Muscle layer of duodenum (tissue), 2 donors: ENCODE data around the gene TRIM40.
A peak's percentile ranks its signal among the peaks of the same experiment; 100 is the strongest.
"Not testable (repeated sequence)": the region's sequence is repeated elsewhere in the genome, so short reads cannot be mapped to it uniquely, and the experiment has no call there.

Experiments
- H3K27ac ChIP-seq: one replicate; pipeline ENCODE4 v1.7.0; 2013; ENCODE audit warnings: mild to moderate bottlenecking, low read length
- H3K27me3 ChIP-seq: one replicate; pipeline ENCODE4 v1.7.0; 2013; ENCODE audit warnings: low read depth, mild to moderate bottlenecking, control low read depth, low read length
- H3K36me3 ChIP-seq, 2 donors: one replicate each; pipeline ENCODE4 v1.7.0; 2013; ENCODE audit warnings: low read length in 2 of 2, control low read depth in 1 of 2, mild to moderate bottlenecking in 1 of 2; ENCODE audit not compliant: insufficient read depth in 2 of 2, control insufficient read depth in 1 of 2
- H3K4me1 ChIP-seq, 2 donors: one replicate each; pipeline ENCODE4 v1.7.0; 2013; ENCODE audit warnings: low read length in 2 of 2, mild to moderate bottlenecking in 2 of 2, control low read depth in 1 of 2, moderate library complexity in 1 of 2; ENCODE audit not compliant: insufficient read depth in 2 of 2, control insufficient read depth in 1 of 2
- H3K4me3 ChIP-seq, 2 donors: one replicate each; pipeline ENCODE4 v1.7.0; 2013; ENCODE audit warnings: low read length in 2 of 2, low read depth in 1 of 2, mild to moderate bottlenecking in 1 of 2
- H3K9me3 ChIP-seq, 2 donors: one replicate each; pipeline ENCODE4 v1.7.0; 2013; ENCODE audit warnings: low read length in 2 of 2, control low read depth in 1 of 2, mild to moderate bottlenecking in 1 of 2; ENCODE audit not compliant: control insufficient read depth in 1 of 2
- donor health status: healthy.

TRIM40 gene

GRCh38 chr6:30118691-30119090, 17.2 kb upstream of the TRIM40 start:
- not testable (repeated sequence) for H3K27me3 ChIP-seq, H3K4me3 ChIP-seq, H3K4me1 ChIP-seq, H3K9me3 ChIP-seq, H3K36me3 ChIP-seq, H3K27ac ChIP-seq

DNA sequence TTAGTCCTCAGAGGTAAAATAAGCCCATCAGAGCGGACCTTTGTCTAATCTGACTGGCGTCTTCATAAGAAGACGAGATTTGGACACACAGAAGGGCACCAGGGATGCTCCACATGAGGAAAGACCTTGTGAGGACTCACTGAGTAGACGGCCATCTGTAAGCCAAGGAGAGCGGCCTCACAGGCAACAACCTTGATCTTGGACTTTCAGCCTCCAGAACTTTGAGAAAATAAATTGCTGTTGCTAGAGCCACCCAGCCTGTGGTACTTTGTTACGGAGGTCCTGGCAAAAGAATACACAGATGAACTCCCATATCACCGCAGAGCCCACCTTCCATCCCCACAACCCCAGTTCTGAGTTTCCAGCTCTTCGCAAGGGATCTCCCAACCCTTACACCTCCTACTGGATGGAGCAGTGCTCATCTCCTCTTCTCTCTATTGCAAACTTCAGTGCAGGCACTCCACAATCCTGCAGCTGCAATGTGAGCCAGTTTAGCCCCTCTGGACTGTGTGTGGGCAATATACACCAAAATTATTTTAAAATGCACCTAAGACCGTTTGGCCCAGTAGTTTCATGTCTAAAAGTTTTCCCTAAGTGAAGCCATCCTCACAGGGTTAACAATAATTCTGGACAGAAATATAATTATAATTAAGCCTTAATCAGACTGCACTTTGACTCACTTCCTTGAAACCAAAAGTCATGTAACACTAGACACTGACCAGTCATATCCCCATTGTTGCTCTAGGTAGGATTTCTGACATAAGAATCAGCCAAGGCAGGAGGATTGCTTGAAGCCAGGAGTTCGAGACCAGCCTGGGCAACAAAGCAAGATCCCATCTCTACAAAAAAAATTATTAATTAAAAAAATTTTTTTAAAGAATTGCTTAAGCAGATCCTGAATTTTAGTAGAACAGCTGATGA, 14.2 kb upstream of the TRIM40 start:
- Histone ChIP-seq H3K27ac (no peak overlapping the region), H3K36me3 (no peaks in the 10 kb centered on the region), H3K9me3 (no peaks in the 10 kb centered on the region), H3K4me3 (no peak overlapping the region), H3K27me3 (peaks cover 2% of the 10 kb centered on the region), H3K4me1 (no peaks in the 10 kb centered on the region)

DNA sequence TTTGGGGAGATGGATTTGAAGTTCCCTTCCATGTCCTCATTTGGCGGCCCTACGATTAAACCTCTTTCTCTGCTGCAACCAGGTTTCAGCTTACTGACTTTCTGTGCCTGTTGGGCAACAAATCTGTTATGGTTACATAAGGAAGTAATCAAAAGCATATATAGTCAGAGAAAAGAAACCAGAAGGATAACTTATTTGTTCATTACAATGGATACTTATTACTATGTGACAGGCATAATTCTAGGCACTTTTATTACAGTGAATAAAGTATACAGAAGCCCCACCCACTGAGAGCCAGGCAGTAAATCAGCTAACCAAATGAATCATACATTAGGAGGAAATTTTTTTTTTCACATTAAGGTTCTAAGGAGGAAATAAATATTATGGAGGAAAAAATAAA, 13.4 kb upstream of the TRIM40 start:
- H3K4me3 ChIP-seq: no peak overlapping the region
- H3K27me3 ChIP-seq: peaks cover 9% of the 10 kb centered on the region
- H3K4me1 ChIP-seq: peaks cover 0 to 6% of the 10 kb centered on the region in 2 donors
- H3K27ac ChIP-seq: peak overlapping the region; percentile 51
- no peaks in the 10 kb centered on the region for H3K9me3 ChIP-seq
- no peaks in the 10 kb centered on the region for H3K36me3 ChIP-seq

DNA sequence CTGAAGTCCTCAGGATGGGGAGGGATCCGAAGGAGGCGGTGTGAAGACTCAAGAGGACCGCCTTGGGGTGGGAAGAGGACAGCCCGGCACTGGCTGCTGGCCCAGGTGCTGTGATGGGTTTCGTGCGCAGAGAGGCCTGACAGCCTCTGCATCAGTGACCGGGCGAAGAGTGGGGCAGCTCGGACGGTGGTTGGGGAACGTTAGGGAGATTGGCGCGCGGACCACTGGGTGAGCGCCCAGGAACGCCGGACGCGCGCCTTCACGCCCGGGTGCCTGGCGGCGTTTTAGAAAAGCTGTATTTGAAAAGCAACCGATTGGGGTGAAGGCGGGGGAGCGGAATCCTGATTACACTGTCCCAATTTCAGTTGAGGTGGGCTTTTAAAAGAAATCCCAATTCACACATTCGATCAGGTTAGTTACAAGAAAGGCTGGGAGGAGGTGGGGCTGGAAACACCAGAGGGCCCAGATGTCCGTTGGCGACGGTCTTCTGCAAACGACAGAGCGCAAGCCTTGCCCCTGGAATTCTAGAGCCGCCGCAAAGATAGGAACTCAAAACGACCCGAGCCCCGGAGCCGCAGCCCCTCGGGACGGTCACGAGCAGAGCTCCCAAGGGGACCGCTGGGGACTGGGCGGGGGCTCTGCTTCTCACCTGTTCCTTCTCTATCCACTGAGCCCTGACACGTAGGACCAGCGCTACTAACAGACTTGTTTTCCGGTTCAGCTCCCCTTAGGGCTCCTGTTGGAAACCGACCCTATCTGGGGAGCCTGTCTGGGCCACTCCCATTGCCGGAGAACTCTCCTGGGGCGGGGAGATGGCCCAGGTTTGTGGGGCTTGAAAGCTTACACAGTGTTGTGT, 8.5 kb upstream of the TRIM40 start:
- Histone ChIP-seq H3K4me3 (peak overlapping the region in 1 of 2 donors; percentile 30), H3K27me3 (peaks cover 40% of the 10 kb centered on the region)

GRCh38 chr6:30129265-30130178, 6.4 kb upstream of the TRIM40 start:
- Histone ChIP-seq H3K9me3 (no peaks in the 10 kb centered on the region), H3K36me3 (no peaks in the 10 kb centered on the region), H3K4me1 (peaks cover 4 to 10% of the 10 kb centered on the region in 2 donors), H3K27me3 (peaks cover 42% of the 10 kb centered on the region), H3K27ac (no peak overlapping the region), H3K4me3 (no peak overlapping the region)

More for the DNA sequence above, 8.5 kb upstream of the TRIM40 start:
- Histone ChIP-seq H3K36me3 (no peaks in the 10 kb centered on the region), H3K27ac (no peak overlapping the region), H3K4me1 (peaks cover 4 to 10% of the 10 kb centered on the region in 2 donors), H3K9me3 (no peaks in the 10 kb centered on the region)

- H3K27ac ChIP-seq: no peak overlapping the region
- H3K36me3 ChIP-seq: no peaks in the 10 kb centered on the region
- no peak overlapping the region for H3K4me3 ChIP-seq
- H3K4me1 ChIP-seq: peaks cover 4 to 10% of the 10 kb centered on the region in 2 donors
- peaks cover 46% of the 10 kb centered on the region for H3K27me3 ChIP-seq
- H3K9me3 ChIP-seq: no peaks in the 10 kb centered on the region
Measured at GRCh38 chr6:30130179-30130679, 5.7 kb upstream of the TRIM40 start.

DNA sequence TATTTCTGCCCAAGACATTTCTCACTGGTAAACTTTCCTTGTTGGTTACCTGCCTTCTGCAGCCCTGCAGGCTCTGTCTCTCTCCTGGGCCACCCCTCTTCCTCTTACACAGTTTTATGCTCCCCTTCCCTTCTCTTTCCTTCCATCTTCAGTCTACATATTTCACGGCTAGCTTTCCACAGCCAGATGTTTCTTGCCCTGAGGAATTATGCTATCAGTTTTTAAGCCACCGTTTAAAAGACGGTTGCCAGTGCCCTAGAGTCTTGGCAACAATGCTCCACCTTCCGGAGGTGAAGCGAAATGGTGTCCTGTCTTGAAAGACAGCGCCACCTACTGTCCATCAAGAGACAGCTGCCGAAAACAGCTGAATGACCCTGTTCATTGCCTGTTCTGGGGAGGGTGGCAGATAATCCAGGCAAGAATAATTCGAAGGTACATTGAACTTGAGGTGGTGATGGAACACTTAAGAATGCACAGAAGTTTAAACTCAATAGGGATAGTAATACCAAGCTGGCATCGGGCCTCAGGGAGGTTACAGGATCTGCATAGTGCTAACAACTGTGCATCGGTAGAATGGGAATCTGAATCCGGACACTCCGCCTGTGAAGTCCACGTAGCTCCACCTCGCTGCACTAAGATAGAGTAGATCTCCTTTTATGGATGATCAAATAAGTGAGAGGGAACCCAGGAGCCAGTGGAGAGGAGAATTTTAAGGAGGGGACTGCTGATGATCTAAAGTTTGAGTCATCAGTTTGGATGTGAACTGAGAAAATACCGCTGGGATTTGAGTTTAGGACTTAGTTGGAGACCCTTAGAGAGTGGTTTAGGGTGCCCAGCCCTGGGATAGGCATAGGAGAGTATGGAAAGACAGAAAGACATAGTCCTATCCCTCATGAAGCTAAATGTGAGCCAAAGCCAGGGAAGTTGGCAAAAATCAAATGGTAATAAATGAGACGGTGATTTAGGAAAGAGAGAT, 4.8 kb upstream of the TRIM40 start:
- H3K36me3 ChIP-seq: no peaks in the 10 kb centered on the region
- no peaks in the 10 kb centered on the region for H3K9me3 ChIP-seq
- H3K27ac ChIP-seq: no peak overlapping the region
- peaks cover 4 to 10% of the 10 kb centered on the region in 2 donors for H3K4me1 ChIP-seq
- no peak overlapping the region for H3K4me3 ChIP-seq
- peaks cover 46% of the 10 kb centered on the region for H3K27me3 ChIP-seq

DNA sequence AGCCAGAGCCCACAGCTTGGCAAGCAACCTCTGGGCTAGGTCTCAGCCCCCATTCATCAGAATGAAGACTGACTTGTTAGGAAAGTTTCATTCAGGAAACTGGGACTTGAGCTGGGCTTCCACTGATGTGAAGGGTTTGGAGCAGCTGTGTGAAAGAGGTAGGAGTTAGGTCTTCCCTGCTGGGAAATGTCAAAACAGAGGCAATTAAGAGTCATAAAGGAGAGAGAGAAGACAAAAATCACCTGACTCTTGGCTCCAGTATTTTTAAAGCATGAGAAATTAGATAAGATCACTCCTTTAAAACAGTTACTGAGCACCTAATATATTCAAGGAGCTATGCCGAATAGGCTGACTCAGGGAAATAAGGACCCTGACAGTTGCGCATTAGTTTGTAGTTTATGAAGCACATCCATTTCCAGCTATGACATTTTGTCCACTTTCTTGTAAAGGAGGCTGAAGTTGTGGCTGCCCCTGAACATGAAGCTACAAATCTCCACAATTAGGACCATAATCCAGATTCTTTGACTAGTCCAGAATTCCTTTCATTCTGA, 3.9 kb upstream of the TRIM40 start:
- Histone ChIP-seq H3K9me3 (no peaks in the 10 kb centered on the region), H3K4me1 (peaks cover 4 to 9% of the 10 kb centered on the region in 2 donors), H3K36me3 (no peaks in the 10 kb centered on the region), H3K27me3 (peaks cover 40% of the 10 kb centered on the region), H3K4me3 (no peak overlapping the region), H3K27ac (no peak overlapping the region)

GRCh38 chr6:30135147-30135546, 793 bp upstream of the TRIM40 start:
- Histone ChIP-seq H3K9me3 (no peaks in the 10 kb centered on the region), H3K4me1 (peaks cover 0 to 4% of the 10 kb centered on the region in 2 donors), H3K36me3 (no peaks in the 10 kb centered on the region), H3K27me3 (peaks cover 13% of the 10 kb centered on the region), H3K4me3 (no peak overlapping the region), H3K27ac (no peak overlapping the region)
